Keratinocyte (primary cell): ENCODE measurements around the gene IKBIP. TPM values are rescaled to one million over a fixed set of nuclear protein-coding genes. Genes with fewer than 3 reads are reported as not detected.

Source experiments
- DNase-seq: peaks from one replicate; pipeline ENCODE4 v3.0.0-alpha.2; 2011; ENCODE audit warnings: low read depth, missing footprints, low spot score
- FAIRE-seq: peaks from 2 replicates; lab custom pipeline; 2011; peaks lifted over from hg19 to GRCh38; lab: Jason Lieb, UNC
- H2AFZ ChIP-seq: 2 replicates; pipeline ENCODE4 v1.6.0; 2012; ENCODE audit warnings: low read length, control low read depth, inconsistent platforms; ENCODE audit not compliant: control insufficient read depth
- H3K27ac ChIP-seq: 2 replicates; pipeline ENCODE4 v1.5.1; 2011; ENCODE audit warnings: low read length; ENCODE audit not compliant: control insufficient read depth, insufficient read depth
- H3K27me3 ChIP-seq: 3 replicates; pipeline ENCODE4 v1.6.0; 2011; ENCODE audit warnings: low read length; ENCODE audit not compliant: control insufficient read depth, insufficient read depth; ENCODE audit errors: extremely low read depth
- H3K36me3 ChIP-seq, 2 experiments: 2 replicates in 1 of 2; 3 replicates in 1 of 2; pipeline ENCODE4 v1.5.1; 2011; ENCODE audit warnings: low read length in 2 of 2, mild to moderate bottlenecking in 1 of 2; ENCODE audit not compliant: control insufficient read depth in 2 of 2, insufficient read depth in 2 of 2; ENCODE audit errors: extremely low read depth in 1 of 2
- H3K4me1 ChIP-seq: 3 replicates; pipeline ENCODE4 v1.5.1; 2011; ENCODE audit warnings: low read length; ENCODE audit not compliant: control insufficient read depth, insufficient read depth; ENCODE audit errors: extremely low read depth
- H3K4me2 ChIP-seq: 3 replicates; pipeline ENCODE4 v1.6.0; 2011; ENCODE audit warnings: low read depth, low read length; ENCODE audit not compliant: control insufficient read depth, insufficient read depth; ENCODE audit errors: extremely low read depth
- H3K4me3 ChIP-seq, 3 experiments: fragments of 200-600 bp in 1 of 3; sonication (generic) in 1 of 3; 2 replicates in 2 of 3; 3 replicates in 1 of 3; pipeline ENCODE4 v1.5.1; 2011 to 2016; ENCODE audit warnings: low read length in 3 of 3, mild to moderate bottlenecking in 3 of 3, control low read depth in 2 of 3, inconsistent platforms in 1 of 3, low read depth in 1 of 3, mixed read lengths in 1 of 3, mixed run types in 1 of 3, moderate library complexity in 1 of 3; ENCODE audit not compliant: control insufficient read depth in 2 of 3, insufficient read depth in 2 of 3; ENCODE audit errors: extremely low read depth in 1 of 3
- H3K79me2 ChIP-seq: 2 replicates; pipeline ENCODE4 v1.6.0; 2012; ENCODE audit warnings: low read length; ENCODE audit not compliant: control insufficient read depth, insufficient read depth
- H3K9ac ChIP-seq: 3 replicates; pipeline ENCODE4 v1.6.0; 2011; ENCODE audit warnings: low read length; ENCODE audit not compliant: control insufficient read depth, insufficient read depth; ENCODE audit errors: extremely low read depth
- H3K9me1 ChIP-seq: 3 replicates; pipeline ENCODE4 v1.6.0; 2011; ENCODE audit warnings: low read length; ENCODE audit not compliant: control insufficient read depth, insufficient read depth; ENCODE audit errors: extremely low read depth
- H3K9me3 ChIP-seq: 2 replicates; pipeline ENCODE4 v1.5.1; 2012; ENCODE audit warnings: low read depth, low read length; ENCODE audit not compliant: control insufficient read depth
- H4K20me1 ChIP-seq: 3 replicates; pipeline ENCODE4 v1.6.0; 2011; ENCODE audit warnings: low read length; ENCODE audit not compliant: control insufficient read depth, insufficient read depth; ENCODE audit errors: extremely low read depth
- EZH2 ChIP-seq: IDR thresholded peaks from one replicate; pipeline ENCODE4 v1.6.1; 2012; ENCODE audit warnings: inconsistent platforms, mild to moderate bottlenecking, low read length, moderate library complexity
- dilution Hi-C: fragments of 300-500 bp; cut with MboI; formaldehyde crosslinking; loops from one replicate; pipeline ENCODE4 v1.7.0; 2020; ENCODE audit warnings: low sequenced_read_pairs; ENCODE audit not compliant: extremely low pct_ligation_motif_present
- polyA plus RNA-seq, 5 experiments: library from polyadenylated mRNA; depleted of rRNA in 3 of 5; stranded (reverse) in 3 of 5; stranded (forward) in 1 of 5; unstranded in 1 of 5; fragments of >200 nt; gene quantifications; 1 replicate in 1 of 5; 2 replicates in 3 of 5; 3 replicates in 1 of 5; pipeline versions ENCODE4 v1.2.1 to v1.2.3, GENCODE V29; 2011 to 2012; ENCODE audit warnings: missing spikeins in 2 of 5, low read depth in 1 of 5, low replicate concordance in 1 of 5
- TF ChIP-seq, protein P1 (sequence below), 3 experiments: IDR thresholded peaks in 1 of 3; conservative IDR thresholded peaks in 1 of 3; optimal IDR thresholded peaks in 1 of 3; 2 replicates in 2 of 3; 3 replicates in 1 of 3; pipeline versions ENCODE3 to v1.5.1; 2011; ENCODE audit warnings: low read length in 3 of 3, mild to moderate bottlenecking in 3 of 3, moderate library complexity in 2 of 3, control low read depth in 1 of 3, inconsistent platforms in 1 of 3; ENCODE audit not compliant: insufficient read depth in 2 of 3; ENCODE audit errors: extremely low read depth in 1 of 3

The IKBIP gene
- polyA plus RNA-seq, 1 donor (not counting 4 experiments of a cell fraction or from before 2014, with no cell fraction given), result 33.9 TPM

DNA sequence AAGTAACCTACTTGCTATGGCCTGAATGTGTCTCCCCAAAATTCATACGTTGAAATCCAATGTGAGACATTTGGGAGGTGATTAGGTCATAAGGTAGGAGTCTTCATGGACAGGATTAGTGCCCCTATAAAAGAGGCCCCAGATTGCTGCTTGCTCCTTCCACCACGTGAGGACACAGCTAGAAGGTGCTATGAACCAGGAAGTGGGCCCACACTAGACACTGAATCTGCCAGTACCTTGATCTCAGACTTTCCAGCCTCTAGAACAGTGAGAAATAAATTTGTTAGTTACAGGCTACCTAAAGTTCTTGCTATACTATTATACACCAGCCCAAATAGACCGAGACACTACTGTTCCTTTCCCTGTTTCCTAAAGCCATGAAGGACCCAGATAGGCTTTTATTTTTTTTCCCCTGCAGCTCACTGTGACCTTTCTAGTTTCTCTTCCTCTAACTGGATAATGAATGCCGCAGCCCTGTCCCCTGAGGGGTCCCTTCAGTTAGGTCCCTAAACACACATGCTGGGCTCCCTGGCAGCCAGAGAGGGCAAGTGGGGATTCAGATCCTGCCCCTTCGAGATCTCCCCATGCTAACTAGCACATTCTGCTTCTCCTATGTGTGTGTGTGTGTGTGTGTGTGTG is 31.8 kb downstream of the IKBIP start:
- Histone ChIP-seq H3K79me2 (no peaks in the 10 kb centered on the region), H4K20me1 (no peaks in the 10 kb centered on the region), H3K9me1 (no peaks in the 10 kb centered on the region), H3K27ac (no peak overlapping the region), H3K36me3 (no peaks in the 10 kb centered on the region), H3K27me3 (no peaks in the 10 kb centered on the region), H2AFZ (no peak overlapping the region), H3K4me1 (no peaks in the 10 kb centered on the region), H3K4me2 (no peak overlapping the region), H3K9me3 (no peaks in the 10 kb centered on the region), H3K4me3 (no peak overlapping the region), H3K9ac (no peak overlapping the region)
- FAIRE-seq (no peak), DNase-seq (no peak)
- dilution Hi-C loops, result no loop called here
- TF ChIP-seq, protein P1, sequence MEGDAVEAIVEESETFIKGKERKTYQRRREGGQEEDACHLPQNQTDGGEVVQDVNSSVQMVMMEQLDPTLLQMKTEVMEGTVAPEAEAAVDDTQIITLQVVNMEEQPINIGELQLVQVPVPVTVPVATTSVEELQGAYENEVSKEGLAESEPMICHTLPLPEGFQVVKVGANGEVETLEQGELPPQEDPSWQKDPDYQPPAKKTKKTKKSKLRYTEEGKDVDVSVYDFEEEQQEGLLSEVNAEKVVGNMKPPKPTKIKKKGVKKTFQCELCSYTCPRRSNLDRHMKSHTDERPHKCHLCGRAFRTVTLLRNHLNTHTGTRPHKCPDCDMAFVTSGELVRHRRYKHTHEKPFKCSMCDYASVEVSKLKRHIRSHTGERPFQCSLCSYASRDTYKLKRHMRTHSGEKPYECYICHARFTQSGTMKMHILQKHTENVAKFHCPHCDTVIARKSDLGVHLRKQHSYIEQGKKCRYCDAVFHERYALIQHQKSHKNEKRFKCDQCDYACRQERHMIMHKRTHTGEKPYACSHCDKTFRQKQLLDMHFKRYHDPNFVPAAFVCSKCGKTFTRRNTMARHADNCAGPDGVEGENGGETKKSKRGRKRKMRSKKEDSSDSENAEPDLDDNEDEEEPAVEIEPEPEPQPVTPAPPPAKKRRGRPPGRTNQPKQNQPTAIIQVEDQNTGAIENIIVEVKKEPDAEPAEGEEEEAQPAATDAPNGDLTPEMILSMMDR (optimal IDR thresholded peaks at IDR 0.05 in 1 of 3, IDR thresholded peaks at IDR 0.05 in 1 of 3, conservative IDR thresholded peaks at IDR 0.05 in 1 of 3; ENCODE audit: extremely low read depth in 1 of 3, insufficient read depth in 2 of 3, low read length in 3 of 3), result no peak

- H3K36me3 ChIP-seq, result no peaks in the 10 kb centered on the region
- dilution Hi-C loops, result no loop called here
- no peaks in the 10 kb centered on the region for H3K9me1 ChIP-seq
These were observed 34.0 kb downstream of the IKBIP start for GRCh38 chr12:98610596-98610995.

More at GRCh38 chr12:98610596-98610995, 34.0 kb downstream of the IKBIP start:
- H3K27me3 ChIP-seq, result no peaks in the 10 kb centered on the region
- no peak for TF ChIP-seq EZH2
- TF ChIP-seq, protein P1 (optimal IDR thresholded peaks at IDR 0.05 in 1 of 3, IDR thresholded peaks at IDR 0.05 in 1 of 3, conservative IDR thresholded peaks at IDR 0.05 in 1 of 3; ENCODE audit: extremely low read depth in 1 of 3, insufficient read depth in 2 of 3, low read length in 3 of 3), result no peak
- no peaks in the 10 kb centered on the region for H4K20me1 ChIP-seq
- H3K9me3 ChIP-seq, result no peaks in the 10 kb centered on the region
- no peak for DNase-seq
- no peak for FAIRE-seq
- H2AFZ ChIP-seq, result no peak overlapping the region
- H3K79me2 ChIP-seq, result no peaks in the 10 kb centered on the region
- H3K4me2 ChIP-seq, result no peak overlapping the region
- no peaks in the 10 kb centered on the region for H3K4me1 ChIP-seq
- H3K27ac ChIP-seq, result no peak overlapping the region
- no peak overlapping the region for H3K4me3 ChIP-seq
- H3K9ac ChIP-seq, result no peak overlapping the region
